ENCODE results near the gene CAPN15.

CAPN15 gene

DNA sequence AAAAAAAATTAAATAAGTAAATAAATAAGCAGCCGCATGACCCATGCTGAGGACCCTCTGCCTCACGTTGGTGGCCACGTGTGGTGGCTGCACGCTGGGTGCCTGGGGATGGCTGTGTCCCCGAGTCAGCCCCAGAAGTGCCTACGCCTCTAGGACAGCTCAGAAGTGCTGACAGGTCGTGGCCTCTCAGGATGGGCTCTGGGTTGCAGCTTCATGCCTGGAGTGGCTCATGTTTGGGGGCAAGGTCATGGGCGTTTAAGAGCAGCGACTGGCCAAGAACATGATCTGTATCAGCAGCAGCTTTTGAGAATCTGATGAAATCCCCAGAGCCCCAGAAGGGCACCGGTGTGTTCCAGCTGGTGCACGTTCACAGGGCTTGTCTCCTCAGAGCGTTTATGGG is 26.8 kb upstream of the CAPN15 start:
- no peak for TF ChIP-seq REST (IDR thresholded peaks at IDR 0.05; ENCODE audit: insufficient read depth in 1 of 2, low read depth in 2 of 2, low read length in 2 of 2)
- no peak for TF ChIP-seq SIN3A (IDR thresholded peaks at IDR 0.05; ENCODE audit: borderline replicate concordance, insufficient read depth, low read length)
- no peak for TF ChIP-seq POLR2AphosphoS5 (IDR thresholded peaks at IDR 0.05; ENCODE audit: low read depth, low read length)
- TF ChIP-seq TAF1 (IDR thresholded peaks at IDR 0.05; ENCODE audit: borderline replicate concordance, insufficient read depth, low read length): no peak
- TF ChIP-seq FOXP2 (optimal IDR thresholded peaks at IDR 0.05; ENCODE audit: borderline replicate concordance, extremely low read depth, extremely low read length, insufficient read depth): no peak

DNA sequence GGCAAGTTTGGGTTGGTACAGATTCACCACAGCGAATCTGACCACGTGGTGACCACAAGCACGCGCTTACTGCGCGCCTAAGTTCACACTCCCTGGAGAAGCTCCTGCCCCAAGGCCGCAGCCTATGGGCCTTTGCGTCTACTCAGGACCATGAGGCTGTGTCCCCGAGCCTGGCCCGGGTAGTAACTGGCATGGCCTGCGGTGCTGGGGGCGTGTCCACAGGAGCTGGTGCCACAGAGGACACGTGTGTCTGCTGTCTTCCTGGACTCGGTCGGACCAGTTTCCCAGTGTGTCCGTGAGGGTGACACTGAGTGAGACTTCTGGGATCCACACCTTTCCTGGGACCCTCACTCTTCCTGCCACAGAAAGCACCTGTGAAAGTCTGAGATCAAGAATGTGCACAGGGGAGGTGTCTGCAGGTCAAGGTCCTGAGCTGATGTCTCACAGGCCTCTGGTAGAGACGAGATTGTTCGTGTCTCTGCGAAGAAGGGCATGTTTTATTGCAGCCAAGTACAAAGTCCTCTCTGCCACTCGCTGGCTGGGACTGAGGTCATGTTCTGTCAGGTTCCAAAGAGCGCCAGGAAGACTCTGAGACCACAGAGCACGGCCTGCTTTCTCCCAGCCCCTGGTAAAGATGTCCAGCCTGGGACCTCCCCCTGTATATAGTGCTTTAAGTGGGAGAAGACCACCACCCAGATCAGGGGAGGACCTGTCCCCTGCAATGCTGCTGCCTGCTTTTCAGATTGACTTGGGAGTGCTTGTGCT is 25.2 kb upstream of the CAPN15 start:
- no peak for TF ChIP-seq REST (IDR thresholded peaks at IDR 0.05; ENCODE audit: insufficient read depth in 1 of 2, low read depth in 2 of 2, low read length in 2 of 2)
- TF ChIP-seq TAF1 (IDR thresholded peaks at IDR 0.05; ENCODE audit: borderline replicate concordance, insufficient read depth, low read length): no peak
- no peak for TF ChIP-seq POLR2AphosphoS5 (IDR thresholded peaks at IDR 0.05; ENCODE audit: low read depth, low read length)
- no peak for TF ChIP-seq SIN3A (IDR thresholded peaks at IDR 0.05; ENCODE audit: borderline replicate concordance, insufficient read depth, low read length)
- TF ChIP-seq FOXP2 (optimal IDR thresholded peaks at IDR 0.05; ENCODE audit: borderline replicate concordance, extremely low read depth, extremely low read length, insufficient read depth): no peak

- TF ChIP-seq TAF1 (IDR thresholded peaks at IDR 0.05; ENCODE audit: borderline replicate concordance, insufficient read depth, low read length) (no peak), POLR2AphosphoS5 (IDR thresholded peaks at IDR 0.05; ENCODE audit: low read depth, low read length) (no peak), SIN3A (IDR thresholded peaks at IDR 0.05; ENCODE audit: borderline replicate concordance, insufficient read depth, low read length) (no peak), REST (IDR thresholded peaks at IDR 0.05; ENCODE audit: insufficient read depth in 1 of 2, low read depth in 2 of 2, low read length in 2 of 2) (no peak), FOXP2 (optimal IDR thresholded peaks at IDR 0.05; ENCODE audit: borderline replicate concordance, extremely low read depth, extremely low read length, insufficient read depth) (no peak)
Measured at GRCh38 chr16:503150-504071, 24.1 kb upstream of the CAPN15 start.

GRCh38 chr16:505479-506245 is 21.9 kb upstream of the CAPN15 start:
- no peak for TF ChIP-seq SIN3A (IDR thresholded peaks at IDR 0.05; ENCODE audit: borderline replicate concordance, insufficient read depth, low read length)
- TF ChIP-seq REST (IDR thresholded peaks at IDR 0.05; ENCODE audit: insufficient read depth in 1 of 2, low read depth in 2 of 2, low read length in 2 of 2): no peak
- no peak for TF ChIP-seq POLR2AphosphoS5 (IDR thresholded peaks at IDR 0.05; ENCODE audit: low read depth, low read length)
- no peak for TF ChIP-seq FOXP2 (optimal IDR thresholded peaks at IDR 0.05; ENCODE audit: borderline replicate concordance, extremely low read depth, extremely low read length, insufficient read depth)
- no peak for TF ChIP-seq TAF1 (IDR thresholded peaks at IDR 0.05; ENCODE audit: borderline replicate concordance, insufficient read depth, low read length)

All from PFSK-1 (cell line).